Measurements from ENCODE around the gene HOXC11. TPM values are rescaled to one million over a fixed set of nuclear protein-coding genes. Genes with fewer than 3 reads are reported as not detected.
A peak's percentile ranks its signal among the peaks of the same experiment; 100 is the strongest.

HOXC11 gene
- total RNA-seq, 4 donors from 2014 or later = 0.69 to 3.3 TPM; not detected in 2

- Histone ChIP-seq H3K27me3 (peaks cover 25 to 92% of the 10 kb centered on the region in 2 donors), H3K4me1 (peaks cover 0 to 23% of the 10 kb centered on the region in 2 donors), H3K4me3 (peak overlapping the region in 1 of 2 donors; percentile 31), H3K27ac (peak overlapping the region in 1 of 2 donors; percentile 47), H3K9me3 (no peaks in the 10 kb centered on the region), H3K36me3 (no peaks in the 10 kb centered on the region)
- intact Hi-C loops (cut with DNase I; ENCODE audit: low total_unique reads) = no loop called here
- DNase-seq = no peak
- no peak for TF ChIP-seq POLR2A (IDR thresholded peaks at IDR 0.05)
- TF ChIP-seq, protein P1, sequence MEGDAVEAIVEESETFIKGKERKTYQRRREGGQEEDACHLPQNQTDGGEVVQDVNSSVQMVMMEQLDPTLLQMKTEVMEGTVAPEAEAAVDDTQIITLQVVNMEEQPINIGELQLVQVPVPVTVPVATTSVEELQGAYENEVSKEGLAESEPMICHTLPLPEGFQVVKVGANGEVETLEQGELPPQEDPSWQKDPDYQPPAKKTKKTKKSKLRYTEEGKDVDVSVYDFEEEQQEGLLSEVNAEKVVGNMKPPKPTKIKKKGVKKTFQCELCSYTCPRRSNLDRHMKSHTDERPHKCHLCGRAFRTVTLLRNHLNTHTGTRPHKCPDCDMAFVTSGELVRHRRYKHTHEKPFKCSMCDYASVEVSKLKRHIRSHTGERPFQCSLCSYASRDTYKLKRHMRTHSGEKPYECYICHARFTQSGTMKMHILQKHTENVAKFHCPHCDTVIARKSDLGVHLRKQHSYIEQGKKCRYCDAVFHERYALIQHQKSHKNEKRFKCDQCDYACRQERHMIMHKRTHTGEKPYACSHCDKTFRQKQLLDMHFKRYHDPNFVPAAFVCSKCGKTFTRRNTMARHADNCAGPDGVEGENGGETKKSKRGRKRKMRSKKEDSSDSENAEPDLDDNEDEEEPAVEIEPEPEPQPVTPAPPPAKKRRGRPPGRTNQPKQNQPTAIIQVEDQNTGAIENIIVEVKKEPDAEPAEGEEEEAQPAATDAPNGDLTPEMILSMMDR (IDR thresholded peaks at IDR 0.05) = no peak
Measured at GRCh38 chr12:53994264-53995001, 21.5 kb downstream of the HOXC11 start.

DNA sequence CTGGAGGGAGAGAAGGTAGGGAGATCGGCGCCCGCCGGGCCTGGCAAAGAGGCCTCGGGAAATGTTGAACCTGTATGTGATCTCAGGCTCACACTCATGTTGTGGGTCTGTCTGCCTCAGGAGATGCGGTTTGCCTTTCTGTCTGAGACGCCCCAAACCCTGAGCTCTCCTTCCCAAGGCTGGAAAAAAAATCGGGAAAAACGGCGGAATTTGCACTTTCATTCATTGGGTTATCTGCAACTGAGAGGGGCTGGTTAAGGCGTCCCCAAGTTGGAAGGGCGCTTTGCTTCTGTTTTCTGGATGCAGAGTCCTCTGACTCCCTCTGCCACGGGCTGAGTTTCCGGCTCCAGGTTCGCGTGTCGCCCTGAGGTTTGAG is 22.1 kb downstream of the HOXC11 start:
- Histone ChIP-seq H3K9me3 (no peaks in the 10 kb centered on the region), H3K4me1 (peaks cover 0 to 23% of the 10 kb centered on the region in 2 donors), H3K27ac (peak overlapping the region in 1 of 2 donors; percentile 47), H3K4me3 (peak overlapping the region in 1 of 2 donors; percentile 31), H3K27me3 (peaks cover 29 to 94% of the 10 kb centered on the region in 2 donors), H3K36me3 (no peaks in the 10 kb centered on the region)
- intact Hi-C loops (cut with DNase I; ENCODE audit: low total_unique reads) = no loop called here
- DNase-seq = no peak
- TF ChIP-seq, protein P1 (IDR thresholded peaks at IDR 0.05) = no peak
- TF ChIP-seq POLR2A (IDR thresholded peaks at IDR 0.05) = no peak

- Histone ChIP-seq H3K4me1 (peaks cover 0 to 25% of the 10 kb centered on the region in 2 donors), H3K27ac (peak overlapping the region in 1 of 2 donors; percentile 47), H3K36me3 (no peaks in the 10 kb centered on the region), H3K9me3 (no peaks in the 10 kb centered on the region), H3K27me3 (peaks cover 35 to 91% of the 10 kb centered on the region in 2 donors), H3K4me3 (peak overlapping the region; percentile 12 to 31)
- TF ChIP-seq, protein P1 (IDR thresholded peaks at IDR 0.05) = no peak
- peak in 1 of 2 donors; percentile 52 for TF ChIP-seq POLR2A (IDR thresholded peaks at IDR 0.05)
- intact Hi-C loops (cut with DNase I; ENCODE audit: low total_unique reads) = no loop called here
- DNase-seq = peak in 1 of 2 donors; percentile 75
Measured at GRCh38 chr12:53995378-53996239, 22.7 kb downstream of the HOXC11 start.

GRCh38 chr12:53996240-53997203 is 23.6 kb downstream of the HOXC11 start:
- Histone ChIP-seq H3K27ac (peak overlapping the region in 1 of 2 donors; percentile 47), H3K27me3 (peaks cover 39 to 83% of the 10 kb centered on the region in 2 donors), H3K4me3 (peak overlapping the region in 1 of 2 donors; percentile 31), H3K9me3 (no peaks in the 10 kb centered on the region), H3K36me3 (no peaks in the 10 kb centered on the region), H3K4me1 (peaks cover 0 to 22% of the 10 kb centered on the region in 2 donors)
- TF ChIP-seq, protein P1 (IDR thresholded peaks at IDR 0.05) = no peak
- TF ChIP-seq POLR2A (IDR thresholded peaks at IDR 0.05) = no peak
- no peak for DNase-seq
- intact Hi-C loops (cut with DNase I; ENCODE audit: low total_unique reads) = no loop called here
